ENCODE measurements around the gene SLC30A7.

Gene SLC30A7

GRCh38 chr1:100907887-100908286 is 12.0 kb downstream of the SLC30A7 start:
- no peaks in the 10 kb centered on the region for H4K20me1 ChIP-seq (ENCODE audit: control insufficient read depth, insufficient read depth, low read depth, low read length)
- no peaks in the 10 kb centered on the region for H3K9me2 ChIP-seq (replicated peaks; ENCODE audit: control insufficient read depth, low read length)
- H3K4me1 ChIP-seq (ENCODE audit: control insufficient read depth, low read length) = no peaks in the 10 kb centered on the region
- H3K4me3 ChIP-seq (ENCODE audit: low read length) = no peak overlapping the region
- H3F3A ChIP-seq (ENCODE audit: control insufficient read depth, insufficient read depth) = no peaks in the 10 kb centered on the region
- H3K27me3 ChIP-seq (ENCODE audit: control insufficient read depth, low read length) = no peaks in the 10 kb centered on the region
- H3K79me2 ChIP-seq (ENCODE audit: control insufficient read depth, low read length) = no peaks in the 10 kb centered on the region
- H3K36me3 ChIP-seq (ENCODE audit: control insufficient read depth, low read length) = peaks cover 54% of the 10 kb centered on the region
- no peak overlapping the region for H3K4me2 ChIP-seq (ENCODE audit: low read length)
- no peak overlapping the region for H3K27ac ChIP-seq (ENCODE audit: low read depth, low read length)
- no peaks in the 10 kb centered on the region for H3K9me3 ChIP-seq (ENCODE audit: control insufficient read depth, insufficient read depth, low read length)
- no peak for TF ChIP-seq CTCF (IDR thresholded peaks at IDR 0.05; ENCODE audit: low read depth, low read length, poor library complexity, severe bottlenecking)
- no peak for TF ChIP-seq EZH2phosphoT487 (IDR thresholded peaks at IDR 0.05; ENCODE audit: borderline replicate concordance, low read length)

- Histone ChIP-seq H3K36me3 (ENCODE audit: control insufficient read depth, low read length) (peaks cover 64% of the 10 kb centered on the region), H3F3A (ENCODE audit: control insufficient read depth, insufficient read depth) (no peaks in the 10 kb centered on the region), H3K9me2 (replicated peaks; ENCODE audit: control insufficient read depth, low read length) (no peaks in the 10 kb centered on the region), H3K27me3 (ENCODE audit: control insufficient read depth, low read length) (no peaks in the 10 kb centered on the region), H3K4me2 (ENCODE audit: low read length) (no peak overlapping the region), H3K9me3 (ENCODE audit: control insufficient read depth, insufficient read depth, low read length) (no peaks in the 10 kb centered on the region), H4K20me1 (ENCODE audit: control insufficient read depth, insufficient read depth, low read depth, low read length) (no peaks in the 10 kb centered on the region), H3K4me3 (ENCODE audit: low read length) (no peak overlapping the region), H3K4me1 (ENCODE audit: control insufficient read depth, low read length) (no peaks in the 10 kb centered on the region), H3K27ac (ENCODE audit: low read depth, low read length) (no peak overlapping the region), H3K79me2 (ENCODE audit: control insufficient read depth, low read length) (no peaks in the 10 kb centered on the region)
- TF ChIP-seq EZH2phosphoT487 (IDR thresholded peaks at IDR 0.05; ENCODE audit: borderline replicate concordance, low read length) = no peak
- no peak for TF ChIP-seq CTCF (IDR thresholded peaks at IDR 0.05; ENCODE audit: low read depth, low read length, poor library complexity, severe bottlenecking)
These were observed 13.1 kb downstream of the SLC30A7 start for GRCh38 chr1:100909018-100909417.

GRCh38 chr1:100912019-100912418 is 16.1 kb downstream of the SLC30A7 start:
- no peaks in the 10 kb centered on the region for H3F3A ChIP-seq (ENCODE audit: control insufficient read depth, insufficient read depth)
- no peaks in the 10 kb centered on the region for H3K9me2 ChIP-seq (replicated peaks; ENCODE audit: control insufficient read depth, low read length)
- no peak overlapping the region for H3K4me2 ChIP-seq (ENCODE audit: low read length)
- H3K79me2 ChIP-seq (ENCODE audit: control insufficient read depth, low read length) = no peaks in the 10 kb centered on the region
- H4K20me1 ChIP-seq (ENCODE audit: control insufficient read depth, insufficient read depth, low read depth, low read length) = no peaks in the 10 kb centered on the region
- no peak overlapping the region for H3K27ac ChIP-seq (ENCODE audit: low read depth, low read length)
- H3K4me1 ChIP-seq (ENCODE audit: control insufficient read depth, low read length) = peaks cover 1% of the 10 kb centered on the region
- peaks cover 59% of the 10 kb centered on the region for H3K36me3 ChIP-seq (ENCODE audit: control insufficient read depth, low read length)
- H3K4me3 ChIP-seq (ENCODE audit: low read length) = no peak overlapping the region
- H3K27me3 ChIP-seq (ENCODE audit: control insufficient read depth, low read length) = no peaks in the 10 kb centered on the region
- no peaks in the 10 kb centered on the region for H3K9me3 ChIP-seq (ENCODE audit: control insufficient read depth, insufficient read depth, low read length)
- TF ChIP-seq CTCF (IDR thresholded peaks at IDR 0.05; ENCODE audit: low read depth, low read length, poor library complexity, severe bottlenecking) = no peak
- no peak for TF ChIP-seq EZH2phosphoT487 (IDR thresholded peaks at IDR 0.05; ENCODE audit: borderline replicate concordance, low read length)

All from DOHH2 (cell line).